AG20443 (cell line): ENCODE data around the gene MFSD2A.
A peak's percentile ranks its signal among the peaks of the same experiment; 100 is the strongest.
"Not testable (repeated sequence)": the region's sequence is repeated elsewhere in the genome, so short reads cannot be mapped to it uniquely, and the experiment has no call there.

ENCODE experiments used
- DNase-seq: peaks from one replicate; pipeline ENCODE4 v3.0.0; 2012; ENCODE audit warnings: low spot score, mixed read lengths

The MFSD2A gene

GRCh38 chr1:39954870-39955546, at the start of gene MFSD2A:
MFSD2A (plus strand) TSS chr1:39955145; CDS start chr1:39955293, 148 bp downstream.
- DNase-seq, result peak; percentile 99

- no peak for DNase-seq
Observed at GRCh38 chr1:39905172-39905571, 49.8 kb upstream of the MFSD2A start.

GRCh38 chr1:39907528-39908453, 47.2 kb upstream of the MFSD2A start:
- no peak for DNase-seq

DNA sequence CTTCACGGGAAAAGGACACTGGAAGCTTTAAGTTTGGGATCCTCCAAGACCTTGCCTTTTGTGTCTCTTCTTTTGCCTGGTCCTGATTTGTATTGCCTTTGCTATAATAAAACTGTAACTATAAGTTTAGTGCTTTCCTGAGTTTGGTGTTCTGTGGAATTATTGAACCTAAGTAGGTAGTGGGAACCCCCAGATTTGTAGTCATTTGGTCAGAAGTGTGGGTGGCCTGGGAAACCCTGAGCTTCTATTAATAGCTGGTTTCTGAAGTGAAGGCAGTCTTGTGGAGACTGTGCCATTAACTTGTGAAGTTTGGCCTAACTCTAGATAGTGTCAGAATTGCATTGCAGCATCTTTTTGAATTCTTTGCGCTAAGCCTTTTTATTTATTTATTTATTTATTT, 46.4 kb upstream of the MFSD2A start:
- DNase-seq, result no peak

DNA sequence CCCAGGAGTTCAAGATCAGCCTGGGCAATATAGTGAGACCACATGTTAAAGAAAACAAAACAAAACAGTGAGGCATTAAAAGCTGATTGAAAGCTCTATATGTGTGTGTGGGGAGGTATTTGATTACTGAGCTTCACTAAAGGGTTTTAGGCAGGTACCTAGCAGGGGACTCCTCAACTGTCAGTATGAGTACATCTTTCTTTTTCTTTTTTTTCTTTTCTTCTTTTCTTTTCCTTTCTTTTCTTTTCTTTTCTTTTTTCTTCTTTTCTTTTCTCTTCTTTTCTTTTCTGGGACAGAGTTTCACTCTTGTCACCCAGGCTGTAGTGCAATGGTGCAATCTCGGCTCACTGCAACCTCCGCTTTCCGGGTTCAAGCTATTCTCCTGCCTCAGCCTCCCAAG, 44.7 kb upstream of the MFSD2A start:
- no peak for DNase-seq

GRCh38 chr1:39913136-39913535, 41.8 kb upstream of the MFSD2A start:
- DNase-seq, result not testable (repeated sequence)

DNA sequence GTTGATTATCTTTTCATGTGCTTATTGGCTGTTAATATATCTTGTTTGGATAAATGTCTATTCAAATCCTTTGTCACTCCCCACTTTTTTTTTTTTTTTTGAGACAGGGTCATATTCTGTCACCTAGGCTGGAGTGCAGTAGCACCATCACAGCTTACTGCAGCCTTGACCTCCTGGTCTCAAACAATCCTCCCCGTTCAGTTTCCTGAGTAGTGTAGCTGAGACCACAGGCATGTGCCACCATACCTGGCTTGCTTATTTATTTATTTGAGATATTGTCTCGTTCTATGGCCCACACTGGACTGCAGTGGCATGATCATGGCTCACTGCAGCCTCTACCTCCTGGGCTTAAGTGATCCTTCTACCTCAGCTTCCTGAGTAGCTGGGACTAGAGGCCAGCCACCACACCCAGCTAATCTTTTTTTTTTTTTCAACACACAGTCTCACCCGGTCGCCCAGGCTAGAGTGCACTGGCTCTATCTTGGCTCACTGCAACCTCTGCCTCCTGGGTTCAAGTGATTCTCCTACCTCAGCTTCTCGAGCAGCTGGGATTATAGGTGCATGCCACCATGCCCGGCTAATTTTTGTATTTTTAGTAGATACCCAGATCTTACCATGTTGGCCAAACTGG, 39.3 kb upstream of the MFSD2A start:
- DNase-seq, result no peak

- DNase-seq, result no peak
Observed at GRCh38 chr1:39917825-39918224, 37.1 kb upstream of the MFSD2A start.

GRCh38 chr1:39919545-39919944, 35.4 kb upstream of the MFSD2A start:
- DNase-seq, result peak; percentile 80

- no peak for DNase-seq
Observed at GRCh38 chr1:39922251-39922688, 32.7 kb upstream of the MFSD2A start.

GRCh38 chr1:39925721-39926342, 29.1 kb upstream of the MFSD2A start:
- no peak for DNase-seq

DNA sequence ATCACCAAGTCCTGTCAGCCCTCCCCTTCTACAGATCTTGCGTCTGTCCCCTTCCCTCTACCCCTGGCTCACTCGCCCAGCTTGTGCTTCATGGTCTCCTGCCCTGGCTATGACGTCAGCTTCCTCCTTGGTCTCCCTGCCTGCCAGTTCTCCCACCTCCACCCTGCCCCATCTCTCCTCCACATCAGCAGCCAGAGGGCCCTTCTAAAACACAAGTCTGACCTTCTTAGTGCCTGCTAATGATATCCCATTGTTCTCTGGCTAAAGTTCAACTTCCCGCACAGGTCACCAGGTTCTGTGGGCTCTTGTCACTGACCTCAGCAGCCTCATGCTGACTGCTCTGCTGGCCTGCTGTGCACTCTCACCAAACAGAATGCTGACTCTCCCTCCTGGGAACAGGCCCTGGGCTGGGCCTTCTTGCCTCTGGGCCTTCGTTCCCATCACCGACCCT, 28.6 kb upstream of the MFSD2A start:
- no peak for DNase-seq

GRCh38 chr1:39926820-39927219, 28.1 kb upstream of the MFSD2A start:
- DNase-seq, result no peak

DNA sequence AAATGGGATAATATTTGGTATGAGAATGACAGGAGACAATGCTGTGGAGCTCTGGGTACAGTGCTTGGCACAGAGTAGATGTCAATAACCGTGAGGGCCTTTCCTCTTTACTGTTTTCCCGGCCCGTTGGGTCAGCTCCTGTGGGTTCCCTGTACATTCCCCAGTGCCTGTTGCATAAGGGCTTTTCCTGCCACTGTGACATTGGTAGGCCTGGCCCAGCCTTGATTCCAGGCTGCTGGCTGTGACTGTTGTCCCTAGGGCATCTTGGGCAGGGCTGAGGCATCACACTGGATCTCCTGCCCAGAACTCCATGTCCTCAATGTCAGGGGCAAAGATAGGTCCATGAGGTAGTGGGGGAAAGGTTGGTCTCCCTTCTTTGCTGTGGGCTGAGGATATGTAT, 27.4 kb upstream of the MFSD2A start:
- DNase-seq, result peak; percentile 33

- DNase-seq, result no peak
Observed at GRCh38 chr1:39928809-39929587, 25.9 kb upstream of the MFSD2A start.

DNA sequence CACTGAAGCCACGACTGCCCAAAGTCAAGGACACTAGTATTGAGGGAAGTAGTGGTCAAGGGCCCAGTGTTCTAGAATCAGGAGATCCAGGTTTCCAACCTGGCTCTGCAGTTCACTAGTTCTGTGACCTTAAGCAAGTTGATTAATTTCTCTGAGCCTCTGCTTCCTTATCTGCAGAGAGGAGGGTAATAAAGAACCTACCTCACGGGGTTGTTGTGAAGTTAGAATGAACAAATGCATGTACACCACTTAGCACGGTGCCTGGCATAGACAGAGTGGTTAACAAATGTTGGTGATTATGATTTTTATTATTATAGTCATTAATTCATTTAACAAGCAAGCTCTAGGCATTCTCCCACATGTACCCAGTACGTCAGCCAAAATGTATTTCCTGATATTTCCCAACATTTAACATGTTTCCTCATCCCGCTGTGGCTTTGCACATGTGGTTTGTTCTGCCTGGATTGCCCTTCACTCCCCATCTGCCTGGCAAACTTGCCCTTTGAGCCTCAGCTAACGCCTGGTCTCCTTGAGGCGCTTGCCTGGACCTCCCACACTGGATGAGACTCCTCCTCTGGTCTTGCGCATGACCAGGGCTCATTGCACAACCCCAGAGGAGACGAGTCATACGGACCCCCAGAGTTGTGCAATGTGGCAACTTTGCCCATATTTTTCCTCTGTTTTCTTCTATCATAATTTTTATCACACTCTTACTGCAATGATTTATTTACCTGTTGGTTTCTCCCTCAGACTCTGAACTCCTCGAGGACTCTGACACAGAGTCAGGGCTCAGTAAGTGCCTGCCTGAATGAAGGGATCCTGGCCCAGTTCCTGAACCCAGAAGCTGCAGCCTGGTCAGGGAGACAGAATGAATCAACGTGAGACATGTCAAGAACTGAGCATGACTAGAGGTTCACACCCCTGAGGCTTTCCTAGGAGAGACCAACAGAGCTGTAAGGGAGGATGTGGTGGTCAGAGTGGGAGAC, 20.7 kb upstream of the MFSD2A start:
- DNase-seq, result peak; percentile 98

DNA sequence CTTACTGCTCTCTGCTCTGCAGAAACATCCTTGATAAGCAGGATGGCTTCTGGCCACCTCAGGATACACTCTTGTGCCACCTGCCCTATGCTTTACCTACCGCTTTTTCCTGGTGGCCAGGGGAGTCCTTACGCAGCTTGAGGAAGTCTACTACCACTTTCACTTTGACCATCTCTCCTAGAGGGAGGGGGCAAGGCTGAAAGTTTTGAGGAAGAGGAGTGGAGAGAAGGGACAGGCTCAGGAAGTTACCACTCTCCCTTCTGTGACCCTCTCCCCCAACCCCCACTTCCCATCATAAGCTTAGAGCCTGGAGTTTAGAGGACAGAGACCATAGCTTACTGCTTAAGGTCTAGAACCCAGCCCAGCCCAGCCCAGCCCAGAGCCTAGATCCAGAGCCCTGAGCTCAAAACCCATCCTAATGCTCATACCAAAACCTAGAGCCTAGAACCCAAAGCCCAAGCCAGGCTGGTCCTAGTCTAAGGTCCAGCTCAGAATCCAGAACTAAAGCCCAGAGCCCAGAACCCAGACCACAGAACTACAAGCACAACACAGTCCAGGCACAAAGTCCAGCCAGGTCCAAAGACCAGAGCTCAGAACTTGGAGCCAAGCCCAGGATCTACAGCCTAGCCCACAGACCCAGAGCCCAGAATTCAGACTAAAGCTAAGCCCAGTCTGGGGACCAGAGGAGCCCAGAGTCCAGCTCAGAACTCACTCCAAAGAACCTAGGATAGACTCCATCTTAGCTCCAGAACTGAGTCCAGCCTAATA, 18.0 kb upstream of the MFSD2A start:
- no peak for DNase-seq

DNA sequence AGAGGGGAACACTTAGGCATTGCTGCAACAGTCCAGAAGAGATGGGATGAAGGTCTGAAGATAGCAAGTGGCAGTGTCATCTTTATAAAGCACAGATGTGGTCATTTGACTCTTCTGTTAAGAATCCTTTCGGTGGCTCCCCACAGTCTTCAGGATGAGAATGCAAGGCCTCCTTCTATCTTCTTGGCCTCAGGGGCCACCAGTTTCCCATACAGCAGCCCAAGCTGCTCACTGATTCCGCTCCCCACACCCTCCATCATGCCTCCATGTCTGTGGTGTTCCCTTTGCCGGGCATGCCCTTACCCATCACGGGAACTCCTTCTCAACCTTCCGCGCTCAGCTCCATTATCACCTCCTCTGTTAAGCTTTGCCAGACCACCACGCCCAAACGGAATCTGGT, 16.1 kb upstream of the MFSD2A start:
- DNase-seq, result no peak

DNA sequence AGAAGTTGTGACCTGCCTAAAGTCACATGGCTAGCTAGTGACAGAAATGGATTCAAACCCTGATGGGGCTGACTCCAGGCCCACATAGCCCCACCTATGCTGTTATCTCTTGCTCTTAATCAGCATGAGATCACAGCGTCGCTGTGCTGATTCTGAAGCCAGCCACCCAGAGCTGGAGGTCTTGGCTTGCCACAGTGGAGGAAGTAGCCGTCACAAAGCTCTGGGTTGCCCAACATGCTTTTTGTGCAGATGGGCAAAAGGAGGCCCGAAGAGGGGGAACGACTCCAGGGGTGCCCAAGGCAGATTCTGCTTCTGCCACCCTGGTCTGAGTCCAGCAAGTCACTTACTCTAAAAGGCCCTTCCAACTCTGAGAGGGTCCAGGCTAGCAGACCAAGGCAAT, 14.7 kb upstream of the MFSD2A start:
- DNase-seq, result no peak
